IPS-18c (cell line): ENCODE measurements around the gene MYO9A.
"Not testable (repeated sequence)": the region's sequence is repeated elsewhere in the genome, so short reads cannot be mapped to it uniquely, and the experiment has no call there.

Experiments used
- H3K4me3 ChIP-seq: 2 replicates; pipeline ENCODE4 v1.7.0; 2013; ENCODE audit warnings: low read depth, mild to moderate bottlenecking, low read length, moderate library complexity; ENCODE audit not compliant: insufficient read depth
- H3K9me3 ChIP-seq: one replicate; pipeline ENCODE4 v1.6.1; 2013; ENCODE audit warnings: mild to moderate bottlenecking, low read length, moderate library complexity; ENCODE audit not compliant: control insufficient read depth, insufficient read depth

MYO9A gene

DNA sequence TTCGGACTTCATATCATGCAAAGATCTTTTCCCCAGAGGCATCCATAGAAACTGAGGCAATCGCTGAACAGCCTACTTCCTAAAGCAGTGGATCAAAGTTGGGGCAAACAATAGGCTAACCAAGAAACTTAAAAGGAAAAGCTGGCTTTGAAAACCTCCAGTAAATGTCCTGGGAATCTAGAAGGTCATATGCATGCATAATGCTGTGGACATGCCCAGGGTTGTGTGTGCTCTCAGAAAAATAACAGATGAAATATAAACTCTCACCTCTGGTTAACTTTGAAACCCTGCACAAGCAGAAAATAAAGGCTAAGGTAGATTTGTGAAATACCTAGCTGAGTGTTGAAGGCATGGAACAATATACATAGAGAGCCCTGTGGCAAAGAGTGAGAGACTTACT lies 96.3 kb downstream of the MYO9A start:
- H3K4me3 ChIP-seq = no peak overlapping the region
- no peaks in the 10 kb centered on the region for H3K9me3 ChIP-seq

DNA sequence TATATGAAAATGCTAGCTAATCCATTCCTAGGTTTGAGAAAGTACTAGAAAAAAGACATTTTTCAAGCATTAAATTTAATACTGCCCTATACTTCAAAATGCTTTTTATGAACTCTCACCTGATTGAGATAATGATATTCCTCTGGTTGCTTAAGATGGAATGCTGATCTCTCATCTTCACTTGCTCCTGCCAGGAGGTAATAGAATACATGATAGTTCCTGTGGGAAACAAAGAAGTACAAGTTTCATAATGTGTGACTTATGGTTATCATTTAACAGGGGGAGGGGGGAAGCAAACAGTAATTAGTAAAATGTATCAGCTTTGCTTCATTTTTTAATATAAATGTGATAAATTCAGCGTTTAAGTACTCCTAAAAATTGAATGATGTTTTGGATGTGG lies 97.2 kb downstream of the MYO9A start:
- Histone ChIP-seq H3K4me3 (no peak overlapping the region), H3K9me3 (no peaks in the 10 kb centered on the region)

- not testable (repeated sequence) for H3K9me3 ChIP-seq, H3K4me3 ChIP-seq
These were observed 103.4 kb downstream of the MYO9A start for GRCh38 chr15:72014555-72014954.

DNA sequence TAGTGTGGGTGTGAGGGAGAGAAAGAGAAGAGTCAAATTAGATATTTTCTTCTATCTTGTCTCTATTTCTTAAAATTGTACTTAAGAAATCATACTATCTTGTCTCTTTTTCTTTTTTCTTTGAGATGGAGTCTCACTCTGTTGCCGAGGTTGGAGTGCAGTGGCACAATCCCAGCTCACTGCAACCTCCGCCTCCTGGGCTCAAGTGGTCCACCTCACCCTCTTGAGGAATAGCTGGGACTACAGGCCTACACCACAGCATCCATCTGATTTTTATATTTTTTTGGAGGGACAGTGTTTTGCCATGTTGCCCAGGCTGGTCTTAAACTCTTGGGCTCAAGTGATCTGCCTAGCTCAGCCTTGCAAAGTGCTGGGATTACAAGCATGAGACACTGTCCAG lies 104.2 kb downstream of the MYO9A start:
- no peak overlapping the region for H3K4me3 ChIP-seq
- H3K9me3 ChIP-seq = no peaks in the 10 kb centered on the region

DNA sequence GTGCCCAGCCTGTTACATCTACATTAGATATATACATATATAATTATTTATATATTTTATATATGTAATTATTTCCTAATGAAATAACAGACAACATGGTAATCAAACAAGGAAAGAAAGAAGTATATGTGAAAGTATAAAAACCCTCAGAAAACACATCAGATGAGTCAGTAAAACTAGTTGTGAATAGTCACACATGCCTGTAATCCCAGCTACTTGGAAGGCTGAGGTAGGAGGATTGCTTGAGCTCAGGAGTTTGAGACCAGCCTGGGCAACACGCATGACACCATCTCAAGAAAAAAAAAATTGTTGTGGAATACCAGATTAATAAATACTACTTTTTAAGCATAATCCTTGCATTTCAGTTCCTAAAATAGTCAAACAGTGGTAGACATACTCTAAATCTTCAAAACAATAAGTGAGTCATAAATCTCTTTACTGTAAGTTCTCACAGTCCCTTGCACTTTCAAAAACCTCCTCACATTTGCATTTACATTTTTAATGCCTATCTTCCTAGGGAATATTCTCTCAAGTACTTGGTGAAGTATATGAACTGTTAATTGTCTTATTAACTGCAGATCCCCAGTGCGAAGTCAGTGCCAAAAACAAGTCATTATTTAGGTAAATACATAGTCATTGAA lies 106.5 kb downstream of the MYO9A start:
- Histone ChIP-seq H3K4me3 (no peak overlapping the region), H3K9me3 (no peaks in the 10 kb centered on the region)

GRCh38 chr15:72009222-72009621 lies 108.7 kb downstream of the MYO9A start:
- Histone ChIP-seq H3K4me3 (no peak overlapping the region), H3K9me3 (no peaks in the 10 kb centered on the region)

GRCh38 chr15:72006382-72006781 lies 111.6 kb downstream of the MYO9A start:
- Histone ChIP-seq H3K9me3 (no peaks in the 10 kb centered on the region), H3K4me3 (no peak overlapping the region)

DNA sequence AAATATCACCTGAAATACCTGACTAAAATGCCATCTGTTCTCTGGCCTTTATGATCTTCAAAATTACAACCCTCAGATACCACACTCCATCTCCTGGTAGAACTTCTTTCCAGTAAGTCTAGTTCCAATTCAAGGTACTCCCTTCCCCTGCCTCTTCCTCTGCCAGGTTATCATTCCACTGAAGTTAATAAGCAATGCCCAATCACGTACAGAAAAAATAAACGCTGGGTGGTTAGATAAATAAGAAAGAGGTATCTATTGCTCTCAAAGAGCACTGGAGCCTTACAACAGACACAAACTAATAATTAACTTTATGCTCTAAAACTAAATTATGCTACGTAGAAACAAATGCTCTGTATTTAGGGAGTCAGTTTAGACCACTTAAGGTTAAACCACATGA lies 112.5 kb downstream of the MYO9A start:
- Histone ChIP-seq H3K4me3 (no peak overlapping the region), H3K9me3 (no peaks in the 10 kb centered on the region)

GRCh38 chr15:71999807-72000206 lies 118.1 kb downstream of the MYO9A start:
- Histone ChIP-seq H3K9me3 (no peaks in the 10 kb centered on the region), H3K4me3 (no peak overlapping the region)

DNA sequence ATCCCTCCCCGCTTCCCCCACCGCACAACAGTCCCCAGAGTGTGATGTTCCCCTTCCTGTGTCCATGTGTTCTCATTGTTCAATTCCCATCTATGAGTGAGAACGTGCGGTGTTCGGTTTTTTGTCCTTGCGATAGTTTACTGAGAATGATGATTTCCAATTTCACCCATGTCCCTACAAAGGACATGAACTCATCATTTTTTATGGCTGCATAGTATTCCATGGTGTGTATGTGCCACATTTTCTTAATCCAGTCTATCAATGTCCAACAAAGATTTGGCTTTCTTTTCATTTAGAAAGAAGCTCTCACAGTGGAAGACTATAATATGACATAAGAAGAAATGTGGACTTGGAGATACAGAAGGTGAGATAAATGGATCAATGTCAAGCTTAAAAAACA lies 119.2 kb downstream of the MYO9A start:
- not testable (repeated sequence) for H3K4me3 ChIP-seq, H3K9me3 ChIP-seq

DNA sequence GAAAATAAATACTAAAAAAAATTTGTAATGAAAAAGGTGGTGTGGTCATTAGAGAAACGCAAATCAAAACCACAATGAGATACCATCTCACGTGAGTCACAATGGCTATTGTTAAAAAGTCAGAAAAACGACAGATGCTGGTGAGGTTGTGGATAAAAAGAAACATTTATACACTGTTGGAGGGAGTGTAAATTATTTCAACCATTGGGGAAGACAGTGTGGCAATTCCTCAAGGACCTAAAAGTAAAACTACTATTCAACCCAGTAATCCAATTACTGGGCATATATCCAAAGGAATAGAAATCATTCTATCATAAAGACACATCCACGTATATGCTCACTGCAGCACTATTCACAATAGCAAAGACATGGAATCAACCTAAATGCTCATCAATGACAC lies 120.3 kb downstream of the MYO9A start:
- Histone ChIP-seq H3K4me3 (no peak overlapping the region), H3K9me3 (no peaks in the 10 kb centered on the region)

GRCh38 chr15:71975816-71976150 lies 142.2 kb downstream of the MYO9A start:
- Histone ChIP-seq H3K4me3 (no peak overlapping the region), H3K9me3 (no peaks in the 10 kb centered on the region)

DNA sequence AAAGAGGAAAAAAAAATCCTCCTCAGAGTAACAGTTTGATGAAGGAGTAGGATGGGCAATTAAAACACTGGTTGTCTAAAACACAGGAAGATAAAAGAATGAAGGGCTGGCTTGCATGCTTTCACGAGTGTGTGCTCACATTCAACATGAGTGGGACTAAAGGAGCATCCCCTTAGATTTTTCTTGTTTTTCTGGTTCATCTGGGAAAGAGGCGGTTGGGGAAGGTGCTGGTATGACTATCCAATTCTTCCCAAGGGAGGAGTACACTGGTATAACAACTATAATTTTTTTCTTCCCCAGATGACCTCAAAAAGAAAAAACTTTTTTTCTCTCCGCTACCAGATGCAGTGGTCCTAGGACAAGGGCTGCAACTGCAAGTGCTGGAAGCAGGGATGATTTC lies 143.7 kb downstream of the MYO9A start:
- H3K4me3 ChIP-seq = no peak overlapping the region
- H3K9me3 ChIP-seq = no peaks in the 10 kb centered on the region

DNA sequence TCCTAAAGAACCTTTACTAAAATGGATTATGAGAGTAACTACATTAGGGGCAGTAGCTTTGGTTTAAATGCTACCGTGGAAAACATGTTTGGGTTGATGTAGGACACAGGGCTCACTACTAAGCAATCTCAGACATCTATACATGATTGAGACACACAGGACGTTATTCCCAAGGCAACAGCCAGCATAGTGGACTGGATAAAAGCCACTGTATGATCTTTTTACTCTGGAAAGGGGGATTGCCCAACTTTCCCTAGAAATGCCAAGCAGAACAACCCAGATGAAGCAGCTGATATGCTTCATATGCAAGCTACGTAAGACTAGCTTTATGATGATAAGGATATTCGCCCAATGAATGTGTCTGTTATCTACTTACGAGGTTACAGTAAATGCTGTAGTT lies 144.6 kb downstream of the MYO9A start:
- no peak overlapping the region for H3K4me3 ChIP-seq
- no peaks in the 10 kb centered on the region for H3K9me3 ChIP-seq

DNA sequence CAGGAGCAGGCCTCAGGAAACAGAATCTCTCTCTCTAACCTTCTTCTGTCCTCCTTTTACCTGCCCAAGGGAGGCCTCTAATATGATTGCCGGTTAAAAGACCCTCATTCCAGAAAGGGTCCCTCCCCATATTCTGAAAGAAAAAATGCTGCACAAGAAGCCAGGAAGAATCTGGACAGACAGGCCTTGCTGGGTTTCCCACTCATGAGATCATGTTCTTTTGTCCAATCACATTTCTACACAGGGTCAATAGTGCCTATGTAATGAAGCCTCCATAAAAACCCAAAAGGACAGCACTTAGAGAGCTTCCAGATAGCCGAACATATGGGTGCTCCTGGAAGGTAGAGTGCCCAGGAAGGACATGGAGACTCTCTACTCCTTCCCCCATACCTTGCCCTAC lies 146.0 kb downstream of the MYO9A start:
- no peaks in the 10 kb centered on the region for H3K9me3 ChIP-seq

DNA sequence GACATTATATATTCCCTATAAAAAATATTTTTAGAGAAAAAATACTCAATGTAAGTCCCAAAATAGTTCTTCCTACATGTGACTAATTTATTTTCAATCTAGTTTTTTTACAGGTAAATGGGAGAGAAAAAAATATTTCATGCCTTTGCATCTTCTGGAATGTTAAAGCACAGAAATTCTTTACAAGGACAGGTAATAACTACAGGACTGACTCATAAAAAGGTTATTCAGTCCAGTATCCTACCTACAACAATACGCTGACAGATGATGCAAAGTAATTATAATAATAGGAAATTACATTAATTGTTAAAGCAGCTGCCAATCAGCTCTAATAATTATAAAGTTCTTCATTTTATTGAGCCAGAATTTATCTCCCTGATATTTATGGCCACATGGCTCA lies 147.5 kb downstream of the MYO9A start:
- Histone ChIP-seq H3K9me3 (no peaks in the 10 kb centered on the region), H3K4me3 (no peak overlapping the region)

More for the DNA sequence above, 146.0 kb downstream of the MYO9A start:
- no peak overlapping the region for H3K4me3 ChIP-seq

- Histone ChIP-seq H3K9me3 (no peaks in the 10 kb centered on the region), H3K4me3 (no peak overlapping the region)
These were observed 155.4 kb downstream of the MYO9A start for GRCh38 chr15:71962537-71962936.

- Histone ChIP-seq H3K4me3 (no peak overlapping the region), H3K9me3 (no peaks in the 10 kb centered on the region)
These were observed 160.9 kb downstream of the MYO9A start for GRCh38 chr15:71957026-71957425.

GRCh38 chr15:71951134-71951533 lies 166.8 kb downstream of the MYO9A start:
- Histone ChIP-seq H3K4me3 (no peak overlapping the region), H3K9me3 (no peaks in the 10 kb centered on the region)
